Neuron (in vitro differentiated cells): ENCODE measurements around the gene NYAP2.

Source experiments
- H2AFZ ChIP-seq: one replicate; pipeline ENCODE4 v1.6.1; 2013; ENCODE audit warnings: low read depth, mild to moderate bottlenecking, inconsistent platforms, low read length, moderate library complexity
- H3K27me3 ChIP-seq: one replicate; pipeline ENCODE4 v1.6.1; 2013; ENCODE audit warnings: low read length; ENCODE audit not compliant: insufficient read depth
- H3K36me3 ChIP-seq: one replicate; pipeline ENCODE4 v1.6.1; 2013; ENCODE audit warnings: low read length; ENCODE audit not compliant: insufficient read depth
- H3K4me1 ChIP-seq: one replicate; pipeline ENCODE4 v1.6.1; 2013; ENCODE audit warnings: low read length; ENCODE audit not compliant: insufficient read depth
- H3K4me3 ChIP-seq: 2 replicates; pipeline ENCODE4 v1.5.1; 2013; ENCODE audit warnings: mild to moderate bottlenecking, low read length, moderate library complexity
- H3K9me3 ChIP-seq: one replicate; pipeline ENCODE4 v1.6.1; 2013; ENCODE audit warnings: low read length

The NYAP2 gene

GRCh38 chr2:225411452-225411851 is 11.9 kb downstream of the NYAP2 start:
- no peaks in the 10 kb centered on the region for H3K9me3 ChIP-seq
- no peak overlapping the region for H2AFZ ChIP-seq
- H3K4me1 ChIP-seq: no peaks in the 10 kb centered on the region
- no peaks in the 10 kb centered on the region for H3K36me3 ChIP-seq
- H3K4me3 ChIP-seq: no peak overlapping the region
- H3K27me3 ChIP-seq: no peaks in the 10 kb centered on the region

GRCh38 chr2:225413786-225414185 is 14.3 kb downstream of the NYAP2 start:
- Histone ChIP-seq H2AFZ (no peak overlapping the region), H3K36me3 (no peaks in the 10 kb centered on the region), H3K27me3 (no peaks in the 10 kb centered on the region), H3K9me3 (no peaks in the 10 kb centered on the region), H3K4me1 (no peaks in the 10 kb centered on the region), H3K4me3 (no peak overlapping the region)

GRCh38 chr2:225414902-225415301 is 15.4 kb downstream of the NYAP2 start:
- no peak overlapping the region for H2AFZ ChIP-seq
- no peaks in the 10 kb centered on the region for H3K4me1 ChIP-seq
- no peaks in the 10 kb centered on the region for H3K9me3 ChIP-seq

GRCh38 chr2:225415341-225415740 is 15.8 kb downstream of the NYAP2 start:
- Histone ChIP-seq H3K9me3 (no peaks in the 10 kb centered on the region), H3K4me1 (no peaks in the 10 kb centered on the region), H3K36me3 (no peaks in the 10 kb centered on the region), H2AFZ (no peak overlapping the region), H3K4me3 (no peak overlapping the region), H3K27me3 (no peaks in the 10 kb centered on the region)

More at GRCh38 chr2:225414902-225415301, 15.4 kb downstream of the NYAP2 start:
- Histone ChIP-seq H3K36me3 (no peaks in the 10 kb centered on the region), H3K4me3 (no peak overlapping the region), H3K27me3 (no peaks in the 10 kb centered on the region)

GRCh38 chr2:225415792-225416191 is 16.3 kb downstream of the NYAP2 start:
- no peaks in the 10 kb centered on the region for H3K9me3 ChIP-seq
- no peak overlapping the region for H2AFZ ChIP-seq
- H3K36me3 ChIP-seq: no peaks in the 10 kb centered on the region
- H3K4me1 ChIP-seq: no peaks in the 10 kb centered on the region
- H3K27me3 ChIP-seq: no peaks in the 10 kb centered on the region
- no peak overlapping the region for H3K4me3 ChIP-seq

- H3K4me3 ChIP-seq: no peak overlapping the region
- no peaks in the 10 kb centered on the region for H3K4me1 ChIP-seq
- no peaks in the 10 kb centered on the region for H3K36me3 ChIP-seq
- H3K9me3 ChIP-seq: no peaks in the 10 kb centered on the region
- no peak overlapping the region for H2AFZ ChIP-seq
- no peaks in the 10 kb centered on the region for H3K27me3 ChIP-seq
These were observed 17.3 kb downstream of the NYAP2 start for GRCh38 chr2:225416616-225417367.

- Histone ChIP-seq H3K4me1 (peaks cover 5% of the 10 kb centered on the region), H2AFZ (no peak overlapping the region), H3K9me3 (no peaks in the 10 kb centered on the region), H3K27me3 (no peaks in the 10 kb centered on the region), H3K36me3 (no peaks in the 10 kb centered on the region), H3K4me3 (no peak overlapping the region)
These were observed 19.5 kb downstream of the NYAP2 start for GRCh38 chr2:225419033-225419432.

- Histone ChIP-seq H3K27me3 (no peaks in the 10 kb centered on the region), H2AFZ (no peak overlapping the region), H3K4me3 (no peak overlapping the region), H3K4me1 (peaks cover 5% of the 10 kb centered on the region), H3K36me3 (no peaks in the 10 kb centered on the region), H3K9me3 (no peaks in the 10 kb centered on the region)
These were observed 22.6 kb downstream of the NYAP2 start for GRCh38 chr2:225422145-225422544.

GRCh38 chr2:225425284-225425683 is 25.8 kb downstream of the NYAP2 start:
- H2AFZ ChIP-seq: no peak overlapping the region
- peaks cover 16% of the 10 kb centered on the region for H3K4me1 ChIP-seq
- no peaks in the 10 kb centered on the region for H3K27me3 ChIP-seq
- no peaks in the 10 kb centered on the region for H3K36me3 ChIP-seq
- H3K4me3 ChIP-seq: no peak overlapping the region
- no peaks in the 10 kb centered on the region for H3K9me3 ChIP-seq

GRCh38 chr2:225428360-225428759 is 28.9 kb downstream of the NYAP2 start:
- Histone ChIP-seq H3K4me1 (peaks cover 12% of the 10 kb centered on the region), H2AFZ (no peak overlapping the region), H3K9me3 (no peaks in the 10 kb centered on the region), H3K4me3 (no peak overlapping the region), H3K27me3 (no peaks in the 10 kb centered on the region), H3K36me3 (no peaks in the 10 kb centered on the region)

- Histone ChIP-seq H3K36me3 (no peaks in the 10 kb centered on the region), H3K4me1 (peaks cover 12% of the 10 kb centered on the region), H2AFZ (peak overlapping the region; percentile 72), H3K9me3 (no peaks in the 10 kb centered on the region), H3K4me3 (no peak overlapping the region), H3K27me3 (no peaks in the 10 kb centered on the region)
These were observed 30.2 kb downstream of the NYAP2 start for GRCh38 chr2:225429717-225430116.

GRCh38 chr2:225431105-225431863 is 31.8 kb downstream of the NYAP2 start:
- Histone ChIP-seq H3K27me3 (no peaks in the 10 kb centered on the region), H3K36me3 (no peaks in the 10 kb centered on the region), H3K9me3 (no peaks in the 10 kb centered on the region), H3K4me1 (peaks cover 12% of the 10 kb centered on the region), H2AFZ (no peak overlapping the region), H3K4me3 (no peak overlapping the region)

GRCh38 chr2:225434014-225434413 is 34.5 kb downstream of the NYAP2 start:
- Histone ChIP-seq H2AFZ (no peak overlapping the region), H3K27me3 (no peaks in the 10 kb centered on the region), H3K4me1 (peaks cover 11% of the 10 kb centered on the region), H3K9me3 (no peaks in the 10 kb centered on the region), H3K4me3 (no peak overlapping the region), H3K36me3 (no peaks in the 10 kb centered on the region)
